ENCODE results near the gene SGMS1.
"Not testable (repeated sequence)": the region's sequence is repeated elsewhere in the genome, so short reads cannot be mapped to it uniquely, and the experiment has no call there.

Gene SGMS1

DNA sequence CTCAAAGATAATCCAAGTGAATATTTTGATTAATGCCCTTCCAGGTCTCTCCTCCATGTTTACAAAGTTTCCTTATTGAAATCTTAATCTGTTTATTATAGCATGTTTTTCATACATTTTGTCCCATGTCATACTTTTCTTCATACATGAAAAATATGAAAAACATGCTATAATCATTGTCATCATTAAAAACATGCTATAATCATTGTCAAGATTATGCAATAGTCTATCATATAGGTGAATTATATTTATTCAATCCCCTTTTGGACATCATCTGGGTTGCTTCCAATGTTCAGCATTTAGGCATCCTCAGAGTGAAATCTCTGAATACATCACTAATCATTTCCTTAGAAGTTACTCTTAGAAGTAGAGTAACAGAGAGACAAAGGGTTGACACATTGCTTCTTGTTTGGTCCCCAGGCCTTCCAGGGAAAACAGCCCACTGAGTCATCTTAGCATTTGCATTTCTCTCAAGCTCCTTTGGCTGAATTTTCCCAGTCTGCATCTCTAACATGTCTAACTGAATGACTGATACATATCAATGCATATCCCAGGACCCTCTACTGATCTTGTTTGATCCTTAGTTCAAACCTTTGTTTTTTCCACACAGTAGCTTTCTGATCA is 87.0 kb downstream of the SGMS1 start:
- DNase-seq (ENCODE audit: low spot score): no peak

DNA sequence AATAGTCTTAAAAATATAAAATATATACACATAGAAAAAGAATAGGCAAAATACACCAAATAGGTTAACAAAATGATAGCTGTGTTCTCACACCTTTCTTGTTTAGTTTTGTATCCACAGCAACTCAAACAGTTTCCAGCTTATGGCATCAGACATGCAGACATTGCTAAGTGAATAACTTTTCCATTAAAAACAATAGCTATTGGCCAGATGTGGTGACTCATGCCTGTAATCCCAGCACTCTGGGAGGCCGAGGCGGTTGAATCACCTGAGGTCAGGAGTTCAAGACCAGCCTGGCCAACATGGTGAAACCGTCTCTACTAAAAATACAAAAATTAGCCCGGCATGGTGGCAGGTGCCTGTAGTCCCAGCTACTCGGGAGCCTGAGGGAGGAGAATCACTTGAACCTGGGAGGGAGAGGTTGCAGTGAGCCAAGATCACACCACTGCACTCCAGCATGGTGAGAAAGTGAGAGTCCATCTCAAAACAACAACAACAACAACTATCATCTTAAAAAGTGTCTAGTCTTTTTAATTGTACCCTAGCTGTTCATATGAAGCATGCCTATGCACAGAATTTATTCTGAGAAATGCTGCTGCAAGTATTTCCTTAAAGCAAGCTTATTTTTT is 88.9 kb downstream of the SGMS1 start:
- not testable (repeated sequence) for DNase-seq (ENCODE audit: low spot score)

DNA sequence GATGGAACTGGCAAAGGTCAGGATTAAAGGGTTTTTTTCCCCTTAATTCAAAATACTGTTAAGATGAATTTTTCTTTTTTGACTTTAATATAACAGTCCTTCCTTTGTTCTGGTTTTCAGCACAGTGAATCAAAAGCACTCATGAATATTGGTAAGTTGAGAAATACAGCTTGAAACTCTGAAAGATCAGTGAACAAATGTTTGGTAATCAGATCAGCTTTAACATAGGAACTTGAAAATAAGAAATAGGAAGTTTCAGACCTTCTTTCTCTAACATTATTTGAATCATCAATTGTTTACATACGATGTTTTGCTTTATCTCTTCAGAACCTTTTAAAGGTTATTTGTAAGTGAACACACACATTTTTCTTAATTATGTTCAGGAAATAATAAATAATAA is 90.5 kb downstream of the SGMS1 start:
- DNase-seq (ENCODE audit: low spot score): no peak

DNA sequence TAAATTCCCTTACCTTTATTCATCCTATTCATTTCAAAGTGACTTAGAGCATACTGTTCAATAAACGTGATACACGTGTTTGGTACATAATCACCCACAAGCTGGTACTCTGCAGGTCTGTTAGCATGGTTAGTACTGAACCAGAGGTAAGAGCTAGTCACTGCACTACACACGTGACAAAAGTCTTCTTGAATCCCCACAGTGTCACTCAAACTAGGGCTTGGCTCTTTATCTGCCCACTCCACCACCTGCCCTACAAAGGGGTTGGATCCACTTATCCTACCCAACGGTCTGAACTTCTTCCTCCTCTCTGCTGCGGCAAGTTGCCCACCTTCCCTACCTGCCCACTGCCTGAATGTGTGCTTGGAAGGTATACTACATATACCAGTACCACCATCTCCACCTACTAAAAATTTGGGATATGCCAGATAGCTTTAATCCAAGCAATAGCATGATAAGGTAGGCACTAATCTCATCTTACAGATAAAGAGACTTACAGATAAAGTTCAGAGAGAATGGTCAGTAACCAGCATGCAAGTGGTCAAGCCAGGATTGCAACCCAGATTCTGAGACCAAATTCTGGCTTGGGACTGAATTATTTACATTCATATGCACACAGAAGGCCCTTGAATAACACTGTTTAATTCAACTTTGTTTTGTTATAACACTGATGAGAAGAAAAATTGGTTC is 92.2 kb downstream of the SGMS1 start:
- DNase-seq (ENCODE audit: low spot score): no peak

DNA sequence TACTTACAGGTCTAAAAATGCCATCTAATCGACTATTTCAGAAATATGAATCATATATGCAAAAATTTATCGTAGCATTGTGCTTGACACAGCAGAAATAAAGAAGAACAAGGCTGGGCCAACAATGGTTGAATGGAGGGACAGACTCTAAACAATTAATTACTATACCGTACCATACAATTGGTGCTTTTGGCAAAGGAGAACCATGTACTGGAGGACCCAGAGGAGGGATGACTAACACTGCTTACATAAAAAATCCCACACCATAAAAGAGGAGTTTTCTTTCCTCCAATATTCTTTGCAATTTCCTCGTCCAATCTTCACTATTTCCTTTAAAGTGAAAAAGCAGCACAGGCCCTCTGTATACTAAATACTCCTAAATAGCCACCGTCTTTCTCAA is 94.1 kb downstream of the SGMS1 start:
- no peak for DNase-seq (ENCODE audit: low spot score)

DNA sequence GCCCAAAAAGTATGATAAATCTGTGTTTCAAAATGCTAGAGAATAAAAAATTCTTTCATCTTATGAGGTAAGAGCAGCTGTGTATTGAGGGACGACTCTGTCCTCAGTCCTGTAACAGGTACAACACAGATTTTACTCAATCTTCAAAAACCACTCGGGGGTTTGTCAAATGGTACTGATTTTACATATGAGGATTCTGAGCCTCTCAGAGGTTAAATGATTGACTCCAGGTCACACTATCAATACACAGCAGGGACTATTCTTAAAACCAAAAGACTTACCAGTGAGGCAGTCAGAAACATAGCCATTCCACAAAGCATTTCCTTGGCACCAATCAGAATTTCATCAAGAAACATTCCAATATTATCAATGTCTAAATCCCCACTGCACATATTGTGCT is 95.5 kb downstream of the SGMS1 start:
- DNase-seq (ENCODE audit: low spot score): no peak

DNA sequence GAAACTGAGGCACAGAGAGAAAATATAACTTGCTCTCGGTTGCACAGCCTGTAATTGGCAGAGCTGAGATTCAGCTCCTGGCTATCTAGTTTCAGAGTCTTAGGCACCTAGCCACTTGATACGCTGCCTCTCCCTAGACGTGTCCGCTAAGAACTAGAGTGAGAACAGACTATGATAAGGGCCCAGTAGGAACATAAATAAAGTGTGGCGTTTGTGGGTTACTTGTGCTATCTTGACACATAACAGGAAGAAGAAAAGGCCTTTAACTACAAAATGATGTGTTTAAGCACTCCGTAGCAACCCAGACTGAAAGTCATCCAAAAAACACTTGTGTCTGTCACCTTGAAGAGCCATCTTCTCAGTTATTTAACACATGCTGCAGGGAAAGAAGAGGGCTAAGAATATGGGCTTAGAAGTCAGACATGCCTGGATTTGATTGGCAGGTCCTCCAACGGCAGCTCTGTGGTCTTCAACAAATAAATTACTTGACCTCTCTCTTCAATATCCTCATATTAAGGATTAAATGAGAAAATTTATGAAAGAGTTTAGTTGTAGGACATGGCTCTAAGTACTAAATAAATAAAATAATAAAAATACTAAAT is 96.2 kb downstream of the SGMS1 start:
- no peak for DNase-seq (ENCODE audit: low spot score)

DNA sequence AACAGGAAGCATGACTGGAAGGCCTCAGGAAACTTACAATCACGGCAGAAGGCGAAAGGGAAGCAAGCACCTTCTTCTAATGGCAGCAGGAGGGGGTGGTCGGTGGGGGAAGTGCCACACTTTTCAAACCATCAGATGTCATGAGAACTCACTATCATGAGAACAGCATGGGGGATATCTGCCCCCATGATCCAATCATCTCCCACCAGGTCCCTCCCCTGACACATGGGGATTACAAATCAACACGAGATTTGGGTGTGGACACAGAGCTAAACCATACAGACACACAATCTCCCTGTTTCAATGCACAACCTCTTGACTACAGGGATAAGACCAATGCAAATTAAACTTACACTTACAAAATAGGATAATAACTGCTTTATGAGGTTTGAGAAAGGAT is 97.6 kb downstream of the SGMS1 start:
- no peak for DNase-seq (ENCODE audit: low spot score)

DNA sequence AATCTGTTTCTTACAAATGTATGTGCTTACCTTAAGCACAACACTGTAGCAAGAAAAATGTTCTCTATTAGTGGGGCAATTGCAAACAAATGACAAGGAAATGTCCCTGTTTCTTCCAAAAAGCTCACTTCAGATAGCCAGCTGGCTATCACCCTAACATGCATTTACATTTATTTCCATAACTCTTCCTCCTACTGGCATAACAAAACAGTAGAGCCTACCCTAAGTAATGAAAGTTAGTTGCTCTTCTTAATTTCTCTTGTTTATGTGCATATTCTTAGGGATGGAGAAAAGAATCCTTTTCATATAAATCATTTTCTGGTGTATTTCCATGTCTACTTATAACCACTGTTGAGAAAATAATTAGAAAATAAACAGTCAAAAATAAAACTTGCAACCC is 100.4 kb downstream of the SGMS1 start:
- no peak for DNase-seq (ENCODE audit: low spot score)

DNA sequence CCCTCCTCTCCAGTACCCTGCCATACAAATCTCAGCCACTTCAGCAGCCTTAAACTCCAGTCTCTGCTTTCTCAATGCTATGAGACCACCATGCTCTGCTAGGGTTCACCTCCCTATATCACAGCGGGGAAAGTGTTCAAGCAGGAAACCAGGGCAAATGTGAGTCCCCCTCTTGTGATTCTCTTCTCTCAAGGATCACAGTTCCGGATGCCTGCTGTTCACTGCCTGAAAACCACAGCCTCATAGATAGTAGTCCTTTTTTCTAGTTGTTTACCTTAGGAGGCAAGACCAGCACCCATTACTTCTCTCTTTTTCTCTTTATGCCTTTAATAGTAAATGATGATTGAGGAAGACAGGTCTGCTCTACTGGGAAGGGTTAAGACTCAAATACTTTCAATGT is 100.8 kb downstream of the SGMS1 start:
- DNase-seq (ENCODE audit: low spot score): no peak

DNA sequence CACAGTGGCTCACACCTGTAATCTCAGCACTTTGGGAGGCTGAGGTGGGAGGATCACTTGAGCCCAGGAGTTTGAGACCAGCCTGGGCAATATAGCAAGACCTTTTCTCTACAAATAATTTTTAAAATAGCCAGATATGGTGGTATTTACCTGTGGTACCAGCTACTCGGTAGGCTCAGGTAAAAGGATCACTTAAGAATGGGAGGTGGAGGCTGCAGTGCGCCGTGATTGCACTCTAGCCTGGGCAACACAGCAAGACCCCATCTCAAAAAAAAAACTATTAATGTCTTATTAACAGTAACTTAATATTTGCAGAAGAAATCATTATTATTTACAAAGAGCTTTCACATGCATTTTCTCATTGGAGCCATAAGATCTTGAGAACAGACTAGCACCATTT is 103.6 kb downstream of the SGMS1 start:
- no peak for DNase-seq (ENCODE audit: low spot score)

DNA sequence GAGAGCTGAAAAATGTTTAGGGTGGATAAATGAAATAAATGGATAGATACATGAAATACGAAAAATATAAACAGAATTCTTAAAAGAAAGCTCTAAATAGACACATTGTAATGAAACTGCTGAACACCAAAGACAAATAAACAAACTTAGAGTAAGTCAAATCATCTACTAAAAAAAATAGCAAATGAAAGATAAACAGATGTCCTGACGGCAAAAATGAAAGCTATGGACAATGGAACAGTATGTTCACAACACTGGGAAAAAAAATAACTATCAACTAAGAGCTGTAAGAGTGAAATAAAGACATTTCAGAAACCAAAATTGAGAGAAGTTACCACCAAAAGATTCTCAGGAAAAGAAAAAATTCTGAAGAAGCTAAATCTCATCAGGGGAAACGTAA is 106.1 kb downstream of the SGMS1 start:
- no peak for DNase-seq (ENCODE audit: low spot score)

DNA sequence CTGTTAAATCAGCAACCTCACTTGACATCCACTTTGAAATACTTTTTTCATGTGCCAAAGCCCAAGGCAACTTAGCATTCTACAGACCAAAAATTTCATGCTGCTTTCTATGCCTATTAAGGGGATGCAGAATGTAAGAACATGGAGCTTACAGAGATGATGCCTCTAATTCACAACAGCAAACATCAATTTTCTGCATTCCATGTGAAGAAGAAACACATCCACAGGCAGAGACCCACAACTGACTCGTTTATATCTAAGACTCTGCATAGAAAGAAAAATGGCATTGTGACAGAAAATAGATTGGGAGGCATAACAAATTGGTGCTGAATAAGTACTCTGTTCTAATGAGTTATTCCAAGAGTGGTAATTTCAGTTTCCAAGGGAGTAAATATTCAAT is 107.6 kb downstream of the SGMS1 start:
- no peak for DNase-seq (ENCODE audit: low spot score)

DNA sequence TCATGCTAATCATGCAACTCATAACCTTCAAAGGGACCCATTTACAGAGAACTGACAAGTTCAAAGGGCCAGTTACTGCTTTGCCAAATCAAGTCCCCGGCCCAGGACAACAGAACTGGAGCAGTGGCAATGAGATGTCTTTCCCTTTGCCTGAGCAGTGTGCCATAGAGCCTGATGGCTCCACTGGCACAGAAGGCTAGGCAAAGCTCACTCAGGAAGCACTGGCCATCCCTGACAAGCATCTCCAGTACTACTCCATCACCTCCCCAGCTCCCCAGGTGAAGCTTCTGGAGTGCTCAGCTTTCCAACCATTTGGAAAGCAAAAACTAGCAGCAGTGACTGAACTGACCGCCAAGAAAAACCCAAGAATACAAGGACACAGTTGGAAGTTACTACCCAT is 108.3 kb downstream of the SGMS1 start:
- no peak for DNase-seq (ENCODE audit: low spot score)

DNA sequence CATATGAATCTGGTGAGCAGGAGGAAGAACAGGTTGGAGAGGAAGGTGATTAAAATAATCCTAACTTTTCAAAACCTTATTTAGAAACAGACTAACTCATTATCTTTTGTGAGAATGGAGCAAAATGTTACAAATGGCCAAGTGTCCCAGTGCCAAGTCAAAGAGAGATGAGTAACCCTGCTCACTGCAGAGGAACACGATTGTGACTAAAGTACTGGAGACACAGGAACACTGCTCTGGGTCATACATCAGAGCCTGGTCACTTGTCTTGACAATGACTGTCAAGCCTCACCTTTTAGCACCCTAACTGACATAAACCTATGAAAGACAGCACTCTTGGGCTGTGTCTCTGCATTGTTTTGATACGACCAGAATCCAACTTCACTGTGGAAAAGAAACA is 108.8 kb downstream of the SGMS1 start:
- DNase-seq (ENCODE audit: low spot score): no peak

DNA sequence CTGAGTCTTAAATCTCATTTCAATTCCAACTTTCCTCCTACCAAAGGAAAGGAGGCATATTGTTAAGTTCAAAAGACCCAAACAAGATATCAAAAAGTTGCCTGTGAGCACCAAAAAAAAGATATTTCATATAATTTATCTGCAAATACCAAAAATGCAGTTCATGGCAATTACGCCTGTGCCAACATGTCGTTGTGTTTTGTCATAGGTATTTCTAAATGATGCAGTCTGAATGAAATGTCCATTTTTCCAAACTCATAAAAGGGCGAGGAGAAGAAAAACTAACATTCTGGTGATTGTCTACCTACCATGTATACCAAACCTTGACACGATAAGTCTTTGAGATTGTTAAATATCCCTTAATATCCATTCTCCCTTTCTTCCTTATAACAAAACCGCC is 109.8 kb downstream of the SGMS1 start:
- DNase-seq (ENCODE audit: low spot score): no peak

DNA sequence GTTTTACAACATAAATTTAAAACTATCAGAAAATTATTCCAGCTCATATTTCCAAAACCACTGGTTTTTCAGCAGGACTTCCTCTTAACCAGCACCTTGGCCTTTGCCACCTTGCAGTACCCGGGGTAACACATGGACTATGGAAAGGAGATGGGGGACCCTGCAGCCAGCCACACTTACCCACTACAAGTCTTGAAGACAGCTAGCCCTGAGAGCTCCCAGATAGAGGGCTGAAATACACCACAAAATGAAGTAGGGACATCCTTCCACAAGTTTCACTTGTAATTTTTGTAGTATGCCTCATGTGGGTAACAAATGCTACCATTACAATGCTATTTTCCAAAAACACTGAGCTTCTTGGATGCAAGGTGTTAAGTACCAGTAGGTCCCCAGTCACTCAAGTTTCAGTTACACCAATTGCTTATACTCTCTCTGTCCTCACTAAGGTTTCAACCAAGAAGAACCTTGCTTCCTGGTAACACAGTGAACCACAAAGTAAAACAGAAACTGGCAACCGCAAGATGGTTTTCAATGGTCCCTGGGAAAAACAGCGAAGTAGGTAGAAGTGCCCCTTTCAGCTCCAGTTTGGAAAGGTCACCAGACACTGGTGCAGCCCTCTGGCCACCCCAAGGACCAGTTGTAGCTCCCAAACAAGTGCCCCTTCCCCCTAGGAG is 110.9 kb downstream of the SGMS1 start:
- no peak for DNase-seq (ENCODE audit: low spot score)

DNA sequence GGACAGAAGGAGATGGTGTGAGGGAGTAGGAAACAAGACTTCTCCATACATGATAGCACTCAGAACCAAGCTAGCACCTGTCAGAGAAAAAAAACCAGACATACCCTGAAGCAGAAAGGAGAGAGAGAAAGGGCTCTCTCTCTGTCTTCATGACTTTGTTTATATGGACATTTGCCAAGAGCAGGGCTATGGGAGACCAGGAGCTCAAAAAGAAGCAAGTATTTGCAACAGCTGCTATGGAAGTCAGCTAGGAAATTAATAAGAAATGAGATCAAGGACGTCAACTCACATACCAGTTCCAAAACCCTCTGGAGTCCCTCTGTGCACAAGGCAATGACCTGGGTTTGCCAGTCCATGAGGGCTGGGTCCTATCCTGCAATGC is 111.6 kb downstream of the SGMS1 start:
- no peak for DNase-seq (ENCODE audit: low spot score)

DNA sequence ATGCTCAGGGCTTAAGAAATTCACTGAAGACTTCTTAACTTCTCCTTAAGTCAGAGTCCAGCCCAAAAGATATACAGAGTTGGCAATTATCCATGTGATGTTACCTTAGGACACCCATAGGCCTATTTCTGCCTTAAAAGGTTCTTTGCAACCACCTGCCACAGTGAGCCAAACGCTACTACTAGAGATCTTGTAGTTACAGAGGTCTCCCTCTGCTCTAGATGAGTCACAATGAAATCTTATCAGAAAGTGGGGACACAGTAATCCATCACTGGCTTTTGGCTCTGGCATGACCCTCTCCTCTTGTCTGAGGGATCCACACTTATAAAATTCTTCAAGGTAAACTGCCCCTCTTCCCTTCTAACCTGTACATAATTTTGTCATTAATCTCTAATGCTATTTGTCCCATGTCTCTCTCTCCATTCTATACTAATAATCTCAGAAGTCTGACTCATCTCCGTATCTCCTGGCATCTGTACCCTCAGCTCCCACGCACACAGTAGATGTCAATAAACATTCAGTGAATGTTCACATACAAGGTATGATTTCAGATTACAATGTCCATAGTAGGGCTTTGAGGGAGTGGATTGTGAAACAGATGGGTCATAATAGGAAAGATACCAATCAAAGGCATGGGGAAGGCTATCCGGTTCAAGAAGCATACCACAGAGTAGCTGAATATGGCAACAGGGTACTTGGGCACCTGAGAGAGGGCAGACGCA is 112.1 kb downstream of the SGMS1 start:
- DNase-seq (ENCODE audit: low spot score): no peak

DNA sequence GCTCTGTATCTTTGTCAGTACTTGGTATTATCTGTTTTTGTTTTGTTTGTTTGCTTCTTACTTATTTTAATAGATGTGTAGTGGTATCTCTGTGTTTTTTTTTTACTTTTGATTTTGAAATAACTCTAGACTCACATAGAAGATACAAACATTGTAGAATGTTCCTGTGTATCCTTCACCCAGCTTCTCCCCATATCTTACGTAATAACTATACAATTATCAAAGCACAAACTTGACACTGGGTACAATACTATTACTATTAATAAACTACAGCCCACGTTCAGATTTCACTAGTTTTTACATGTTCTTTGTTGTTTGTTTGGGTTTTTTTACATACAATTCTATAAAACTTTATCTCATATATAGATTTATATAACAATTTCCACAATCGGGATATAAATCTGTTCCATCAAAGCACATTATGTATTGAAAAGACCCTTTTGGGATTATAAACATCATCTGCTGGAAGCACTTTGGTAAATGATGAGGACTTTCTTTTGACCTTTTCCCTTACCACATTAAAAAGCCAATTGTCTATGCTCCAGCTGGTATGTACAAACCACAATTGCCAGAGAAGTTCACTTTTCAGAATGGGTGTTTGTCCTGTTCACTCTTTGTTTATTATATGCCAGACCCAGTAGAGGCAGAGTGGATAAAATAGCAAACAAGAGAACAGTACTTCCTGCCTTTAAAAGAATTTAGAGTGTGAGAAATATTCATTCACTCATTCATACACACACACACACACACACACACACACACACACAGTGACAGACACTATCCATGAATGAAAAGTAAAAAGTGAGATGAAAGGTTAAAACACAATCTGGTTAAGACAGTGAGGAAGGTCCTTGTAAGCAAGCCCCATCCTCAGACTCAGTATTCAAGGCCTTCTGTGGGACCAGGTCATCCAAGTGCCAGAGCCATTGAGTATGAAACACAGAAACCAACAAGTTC is 113.0 kb downstream of the SGMS1 start:
- no peak for DNase-seq (ENCODE audit: low spot score)
